Neural cell (in vitro differentiated cells): ENCODE results near the gene RAC3. TPM values are rescaled to one million over a fixed set of nuclear protein-coding genes. Genes with fewer than 3 reads are reported as not detected.

Experiments used
- H2AFZ ChIP-seq: fragments of 200-600, 300-800 bp; sonication (generic), shearing (Covaris generic); 2 replicates; pipeline ENCODE4 v1.6.0; 2014; ENCODE audit warnings: low read depth, mild to moderate bottlenecking, antibody characterized with exemption, low read length, moderate library complexity
- H3F3A ChIP-seq: fragments of 200-600 bp; shearing (Covaris generic); 2 replicates; pipeline ENCODE4 v1.6.1; 2016; ENCODE audit warnings: mild to moderate bottlenecking, moderate library complexity, mixed read lengths, antibody characterized with exemption, low read length; ENCODE audit not compliant: insufficient read depth, poor library complexity, severe bottlenecking
- H3K27ac ChIP-seq: fragments of 200-600, 300-800 bp; sonication (generic), shearing (Covaris generic); 2 replicates; pipeline ENCODE4 v1.5.1; 2014; ENCODE audit warnings: mild to moderate bottlenecking, low read length, moderate library complexity
- H3K27me3 ChIP-seq: fragments of 300-800, 200-600 bp; sonication (generic), shearing (Covaris generic); 2 replicates; pipeline ENCODE4 v1.6.0; 2014; ENCODE audit warnings: mild to moderate bottlenecking, low read depth, low read length, moderate library complexity; ENCODE audit not compliant: insufficient read depth
- H3K36me3 ChIP-seq: fragments of 300-800, 200-600 bp; sonication (generic), shearing (Covaris generic); 2 replicates; pipeline ENCODE4 v1.5.1; 2014; ENCODE audit warnings: mild to moderate bottlenecking, antibody characterized with exemption, low read length, moderate library complexity; ENCODE audit not compliant: insufficient read depth
- H3K4me2 ChIP-seq: fragments of 300-800, 200-600 bp; sonication (generic), shearing (Covaris generic); 2 replicates; pipeline ENCODE4 v1.6.0; 2014; ENCODE audit warnings: mild to moderate bottlenecking, low read length
- H3K4me3 ChIP-seq: fragments of 300-800, 200-600 bp; sonication (generic), shearing (Covaris generic); 2 replicates; pipeline ENCODE4 v1.5.1; 2014; ENCODE audit warnings: mild to moderate bottlenecking, low read length, moderate library complexity
- H3K79me2 ChIP-seq: fragments of 200-600 bp; shearing (Covaris generic); replicated peaks from 2 replicates; pipeline ENCODE4 v1.6.0; 2014; ENCODE audit warnings: mild to moderate bottlenecking, low read length, moderate library complexity; ENCODE audit not compliant: insufficient read depth
- H3K9ac ChIP-seq: fragments of 300-800, 200-600 bp; sonication (generic), shearing (Covaris generic); 2 replicates; pipeline ENCODE4 v1.6.1; 2016; ENCODE audit warnings: mild to moderate bottlenecking, low read length, mixed read lengths
- H3K9me2 ChIP-seq: fragments of 200-600 bp; shearing (Covaris generic); 2 replicates; pipeline ENCODE4 v1.6.1; 2016; ENCODE audit warnings: mild to moderate bottlenecking, low read length, mixed read lengths; ENCODE audit not compliant: insufficient read depth
- H3K9me3 ChIP-seq: fragments of 200-600, 300-800 bp; sonication (generic), shearing (Covaris generic); 2 replicates; pipeline ENCODE4 v1.6.1; 2016; ENCODE audit warnings: mild to moderate bottlenecking, mixed run types, low read length, moderate library complexity, mixed read lengths
- H4K20me1 ChIP-seq: fragments of 200-600 bp; shearing (Covaris generic); 2 replicates; pipeline ENCODE4 v1.6.1; 2016; ENCODE audit warnings: mild to moderate bottlenecking, mixed run types; ENCODE audit not compliant: insufficient read depth
- CTCF ChIP-seq: fragments of 450-650 bp; IDR thresholded peaks from 2 replicates; pipeline ENCODE4 v1.5.1; 2014; ENCODE audit warnings: antibody characterized with exemption, mild to moderate bottlenecking, moderate library complexity; ENCODE audit not compliant: poor library complexity, severe bottlenecking
- EP300 ChIP-seq: fragments of 450-650 bp; conservative IDR thresholded peaks from 2 replicates; pipeline ENCODE4 v1.6.1; 2014; ENCODE audit warnings: antibody characterized with exemption, mild to moderate bottlenecking, moderate library complexity; ENCODE audit not compliant: poor library complexity, severe bottlenecking
- EZH2 ChIP-seq: fragments of 200-600, 300-800 bp; shearing (Covaris generic), sonication (generic); IDR thresholded peaks from 2 replicates; pipeline ENCODE4 v1.6.1; 2014; ENCODE audit warnings: antibody characterized with exemption, low read length, borderline replicate concordance, mild to moderate bottlenecking; ENCODE audit not compliant: insufficient read depth, poor library complexity, severe bottlenecking
- MXI1 ChIP-seq: fragments of 450-650 bp; conservative IDR thresholded peaks from 2 replicates; pipeline ENCODE4 v1.6.1; 2014; ENCODE audit warnings: antibody characterized with exemption, mild to moderate bottlenecking; ENCODE audit not compliant: poor library complexity, severe bottlenecking
- POLR2AphosphoS5 ChIP-seq: IDR thresholded peaks from 2 replicates; pipeline ENCODE4 v1.6.1; 2012
- RAD21 ChIP-seq: fragments of 450-650 bp; conservative IDR thresholded peaks from 2 replicates; pipeline ENCODE4 v1.6.1; 2014; ENCODE audit warnings: antibody characterized with exemption, mild to moderate bottlenecking, moderate library complexity
- SMC3 ChIP-seq: fragments of 450-650 bp; conservative IDR thresholded peaks from 2 replicates; pipeline ENCODE4 v1.6.1; 2014; ENCODE audit warnings: antibody characterized with exemption, mild to moderate bottlenecking, moderate library complexity; ENCODE audit not compliant: poor library complexity
- TAF1 ChIP-seq: IDR thresholded peaks from 2 replicates; pipeline ENCODE4 v1.6.1; 2012; ENCODE audit warnings: low read depth
- polyA plus RNA-seq: library from polyadenylated mRNA; depleted of rRNA; stranded (reverse); fragments of >200 nt; gene quantifications from 2 replicates; pipeline ENCODE4 v1.2.3, GENCODE V29; 2014
- TF ChIP-seq, protein P1 (sequence below): IDR thresholded peaks from 2 replicates; pipeline ENCODE4 v1.6.1; 2012; ENCODE audit warnings: borderline replicate concordance

The RAC3 gene
- polyA plus RNA-seq, 1 donor from 2014 or later, result 211 TPM

- no peak overlapping the region for H3K27ac ChIP-seq
- H3K9ac ChIP-seq, result no peak overlapping the region
- no peak overlapping the region for H3K4me3 ChIP-seq
- no peak for TF ChIP-seq TAF1
- TF ChIP-seq EZH2, result no peak
- no peaks in the 10 kb centered on the region for H3K79me2 ChIP-seq
- no peaks in the 10 kb centered on the region for H3K27me3 ChIP-seq
- H4K20me1 ChIP-seq, result no peaks in the 10 kb centered on the region
- H3K9me2 ChIP-seq, result no peaks in the 10 kb centered on the region
- no peaks in the 10 kb centered on the region for H3K36me3 ChIP-seq
- no peaks in the 10 kb centered on the region for H3F3A ChIP-seq
- H3K4me2 ChIP-seq, result no peak overlapping the region
- H3K9me3 ChIP-seq, result no peaks in the 10 kb centered on the region
- H2AFZ ChIP-seq, result no peak overlapping the region
Measured at GRCh38 chr17:82028966-82029365, 2.5 kb upstream of the RAC3 start.

DNA sequence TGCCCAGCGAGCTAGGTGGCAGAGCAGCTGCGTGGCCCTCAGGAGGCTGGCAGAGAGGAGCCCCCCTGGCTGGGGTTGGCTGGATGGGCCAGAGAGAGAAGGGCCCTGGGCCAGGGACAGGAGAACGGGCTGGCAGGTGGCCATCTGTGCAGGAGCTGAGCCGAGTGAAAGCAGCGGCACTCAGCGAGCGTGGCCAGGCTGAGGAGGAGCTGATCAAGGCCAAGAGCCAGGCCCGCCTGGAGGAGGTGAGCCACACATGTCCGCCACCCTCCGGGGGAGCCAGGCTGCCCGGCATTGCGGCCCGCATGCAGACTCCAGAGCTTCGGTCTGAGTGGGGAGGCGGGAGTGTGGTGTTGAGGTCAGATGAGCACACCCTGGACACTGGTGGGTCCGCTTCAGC is 2.1 kb upstream of the RAC3 start:
- no peaks in the 10 kb centered on the region for H3K79me2 ChIP-seq
- H3K27ac ChIP-seq, result no peak overlapping the region
- H3K36me3 ChIP-seq, result no peaks in the 10 kb centered on the region
- TF ChIP-seq SMC3, result no peak
- TF ChIP-seq TAF1, result no peak
- TF ChIP-seq RAD21, result no peak
- TF ChIP-seq POLR2AphosphoS5, result no peak
- no peak for TF ChIP-seq CTCF
- TF ChIP-seq EP300, result no peak
- no peak for TF ChIP-seq MXI1
- no peak for TF ChIP-seq EZH2
- TF ChIP-seq, protein P1, sequence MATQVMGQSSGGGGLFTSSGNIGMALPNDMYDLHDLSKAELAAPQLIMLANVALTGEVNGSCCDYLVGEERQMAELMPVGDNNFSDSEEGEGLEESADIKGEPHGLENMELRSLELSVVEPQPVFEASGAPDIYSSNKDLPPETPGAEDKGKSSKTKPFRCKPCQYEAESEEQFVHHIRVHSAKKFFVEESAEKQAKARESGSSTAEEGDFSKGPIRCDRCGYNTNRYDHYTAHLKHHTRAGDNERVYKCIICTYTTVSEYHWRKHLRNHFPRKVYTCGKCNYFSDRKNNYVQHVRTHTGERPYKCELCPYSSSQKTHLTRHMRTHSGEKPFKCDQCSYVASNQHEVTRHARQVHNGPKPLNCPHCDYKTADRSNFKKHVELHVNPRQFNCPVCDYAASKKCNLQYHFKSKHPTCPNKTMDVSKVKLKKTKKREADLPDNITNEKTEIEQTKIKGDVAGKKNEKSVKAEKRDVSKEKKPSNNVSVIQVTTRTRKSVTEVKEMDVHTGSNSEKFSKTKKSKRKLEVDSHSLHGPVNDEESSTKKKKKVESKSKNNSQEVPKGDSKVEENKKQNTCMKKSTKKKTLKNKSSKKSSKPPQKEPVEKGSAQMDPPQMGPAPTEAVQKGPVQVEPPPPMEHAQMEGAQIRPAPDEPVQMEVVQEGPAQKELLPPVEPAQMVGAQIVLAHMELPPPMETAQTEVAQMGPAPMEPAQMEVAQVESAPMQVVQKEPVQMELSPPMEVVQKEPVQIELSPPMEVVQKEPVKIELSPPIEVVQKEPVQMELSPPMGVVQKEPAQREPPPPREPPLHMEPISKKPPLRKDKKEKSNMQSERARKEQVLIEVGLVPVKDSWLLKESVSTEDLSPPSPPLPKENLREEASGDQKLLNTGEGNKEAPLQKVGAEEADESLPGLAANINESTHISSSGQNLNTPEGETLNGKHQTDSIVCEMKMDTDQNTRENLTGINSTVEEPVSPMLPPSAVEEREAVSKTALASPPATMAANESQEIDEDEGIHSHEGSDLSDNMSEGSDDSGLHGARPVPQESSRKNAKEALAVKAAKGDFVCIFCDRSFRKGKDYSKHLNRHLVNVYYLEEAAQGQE, result no peak
- no peak overlapping the region for H3K4me3 ChIP-seq
- no peaks in the 10 kb centered on the region for H3K9me2 ChIP-seq
- H3K4me2 ChIP-seq, result no peak overlapping the region
- no peak overlapping the region for H3K9ac ChIP-seq
- H3F3A ChIP-seq, result no peaks in the 10 kb centered on the region
- no peak overlapping the region for H2AFZ ChIP-seq
- H3K27me3 ChIP-seq, result no peaks in the 10 kb centered on the region
- no peaks in the 10 kb centered on the region for H4K20me1 ChIP-seq
- H3K9me3 ChIP-seq, result no peaks in the 10 kb centered on the region

DNA sequence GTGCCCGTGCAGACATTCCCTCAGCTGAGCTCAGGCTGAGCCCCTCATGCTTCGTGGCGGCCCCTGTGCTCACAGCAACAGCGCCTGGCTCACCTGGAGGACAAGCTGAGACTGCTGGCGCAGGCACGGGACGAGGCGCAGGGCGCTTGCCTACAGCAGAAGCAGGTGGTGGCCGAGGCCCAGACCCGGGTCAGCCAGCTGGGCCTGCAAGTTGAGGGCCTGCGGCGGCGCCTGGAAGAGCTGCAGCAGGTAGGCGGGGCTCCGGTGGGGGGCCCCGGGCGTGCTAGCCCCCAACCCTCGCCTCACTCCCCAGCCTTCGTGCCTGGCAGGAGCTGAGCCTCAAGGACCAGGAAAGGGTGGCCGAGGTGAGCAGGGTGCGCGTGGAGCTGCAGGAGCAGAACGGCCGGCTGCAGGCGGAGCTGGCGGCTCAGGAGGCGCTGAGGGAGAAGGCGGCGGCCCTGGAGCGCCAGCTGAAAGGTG is 1.4 kb upstream of the RAC3 start:
- H3K4me2 ChIP-seq, result no peak overlapping the region
- peak overlapping the region; percentile 68 for H3K4me3 ChIP-seq
- no peaks in the 10 kb centered on the region for H3K9me2 ChIP-seq

More for the DNA sequence above, 1.4 kb upstream of the RAC3 start:
- Histone ChIP-seq H3K27ac (no peak overlapping the region), H3F3A (no peaks in the 10 kb centered on the region), H4K20me1 (no peaks in the 10 kb centered on the region), H2AFZ (no peak overlapping the region), H3K36me3 (no peaks in the 10 kb centered on the region), H3K9me3 (no peaks in the 10 kb centered on the region), H3K9ac (peak overlapping the region; percentile 60), H3K79me2 (no peaks in the 10 kb centered on the region), H3K27me3 (no peaks in the 10 kb centered on the region)
- TF ChIP-seq, protein P1, result no peak
- TF ChIP-seq CTCF (no peak), POLR2AphosphoS5 (no peak), EZH2 (no peak), RAD21 (no peak)
